HG03378 (cell line): ENCODE data around the gene TNFAIP1.
A peak's percentile ranks its signal among the peaks of the same experiment; 100 is the strongest.
"Not testable (repeated sequence)": the region's sequence is repeated elsewhere in the genome, so short reads cannot be mapped to it uniquely, and the experiment has no call there.

ENCODE experiments used
- ATAC-seq: cut with Tn5 transposase; IDR thresholded peaks from one replicate; pipeline ENCODE4 v1.9.1; 2021; ENCODE audit warnings: mild to moderate bottlenecking, moderate library complexity; ENCODE audit not compliant: unreplicated experiment

The TNFAIP1 gene

GRCh38 chr17:28335201-28335958, at the start of gene TNFAIP1, which contains the start of gene IFT20:
Gene TNFAIP1 (plus strand): TSS chr17:28335761. CDS start chr17:28339522, 3,761 bp downstream.
Gene IFT20 (minus strand): TSS chr17:28335472. CDS start chr17:28331985, 3,487 bp downstream.
- ATAC-seq, result peak; percentile 95

GRCh38 chr17:28285965-28286364, 49.6 kb upstream of the TNFAIP1 start:
- no peak for ATAC-seq

GRCh38 chr17:28290703-28291102, 44.9 kb upstream of the TNFAIP1 start:
- ATAC-seq, result no peak

GRCh38 chr17:28291780-28292330, 43.7 kb upstream of the TNFAIP1 start:
- ATAC-seq, result no peak

- ATAC-seq, result not testable (repeated sequence)
These were observed 42.7 kb upstream of the TNFAIP1 start for GRCh38 chr17:28292878-28293277.

- no peak for ATAC-seq
These were observed 41.6 kb upstream of the TNFAIP1 start for GRCh38 chr17:28293994-28294393.

GRCh38 chr17:28295677-28296578, 39.6 kb upstream of the TNFAIP1 start:
- ATAC-seq, result no peak

GRCh38 chr17:28298449-28298848, 37.1 kb upstream of the TNFAIP1 start:
- ATAC-seq, result no peak

GRCh38 chr17:28306954-28307401, 28.6 kb upstream of the TNFAIP1 start:
- ATAC-seq, result no peak

GRCh38 chr17:28313841-28314240, 21.7 kb upstream of the TNFAIP1 start:
- ATAC-seq, result no peak

- ATAC-seq, result no peak
These were observed 19.5 kb upstream of the TNFAIP1 start for GRCh38 chr17:28315846-28316705.

GRCh38 chr17:28317099-28317965, 18.2 kb upstream of the TNFAIP1 start:
- no peak for ATAC-seq

- no peak for ATAC-seq
These were observed 17.4 kb upstream of the TNFAIP1 start for GRCh38 chr17:28317966-28318758.

- peak; percentile 88 for ATAC-seq
These were observed 16.6 kb upstream of the TNFAIP1 start, which contains the start of gene TMEM97 for GRCh38 chr17:28318759-28319597. Gene TMEM97 (plus strand): TSS chr17:28319200. CDS start chr17:28319240, 40 bp downstream.

GRCh38 chr17:28319598-28319935, 16.0 kb upstream of the TNFAIP1 start:
- ATAC-seq, result no peak

GRCh38 chr17:28320215-28321061, 15.1 kb upstream of the TNFAIP1 start:
- no peak for ATAC-seq

GRCh38 chr17:28324267-28324745, 11.3 kb upstream of the TNFAIP1 start:
- no peak for ATAC-seq
